Transverse colon (tissue), 4 donors: Measurements from ENCODE around the gene BCL11A. TPM values are rescaled to one million over a fixed set of nuclear protein-coding genes. Genes with fewer than 3 reads are reported as not detected.

Experiments
- DNase-seq: peaks from one replicate; pipeline ENCODE4 v3.0.0-alpha.2; 2019
- H3K27ac ChIP-seq, 4 donors: fragments of 200-600 bp; sonication (generic); 2 replicates each; pipeline ENCODE4 v1.5.1; 2016 to 2018; ENCODE audit warnings: inconsistent platforms in 4 of 4
- H3K27me3 ChIP-seq: fragments of 200-600 bp; sonication (generic); 2 replicates; pipeline ENCODE4 v1.5.1; 2017; ENCODE audit warnings: inconsistent platforms
- H3K36me3 ChIP-seq, 4 donors: fragments of 200-600 bp; sonication (generic); 2 replicates each; pipeline ENCODE4 v1.5.1; 2017 to 2019; ENCODE audit warnings: inconsistent platforms in 4 of 4
- H3K4me1 ChIP-seq, 4 donors: fragments of 200-600 bp; sonication (generic); 2 replicates each; pipeline ENCODE4 v1.5.1; 2017 to 2020; ENCODE audit warnings: inconsistent platforms in 4 of 4
- H3K4me3 ChIP-seq, 4 donors: fragments of 200-600 bp; sonication (generic); 1 replicate in 1 of 4; 2 replicates in 3 of 4; pipeline versions ENCODE4 v1.5.1 to v1.6.1; 2017 to 2019; ENCODE audit warnings: inconsistent platforms in 4 of 4
- H3K9me3 ChIP-seq, 2 donors: fragments of 200-600 bp; sonication (generic); 2 replicates each; pipeline ENCODE4 v1.5.1; 2017 to 2019; ENCODE audit warnings: inconsistent platforms in 2 of 2
- EP300 ChIP-seq: sonication (generic); formaldehyde crosslinking; IDR thresholded peaks from one replicate; pipeline ENCODE4 v1.6.1; 2017; ENCODE audit warnings: antibody characterized with exemption, low read depth
- POLR2A ChIP-seq: fragments of 450-650 bp; IDR thresholded peaks from one replicate; pipeline ENCODE4 v1.6.1; 2016; ENCODE audit warnings: antibody characterized with exemption, mild to moderate bottlenecking, moderate library complexity
- POLR2AphosphoS5 ChIP-seq, 3 donors: sonication (generic); formaldehyde crosslinking; IDR thresholded peaks; one replicate each; pipeline ENCODE4 v1.6.1; 2016; ENCODE audit warnings: antibody characterized with exemption in 3 of 3
- WGBS, 2 donors: methylation state at CpG; one replicate each; pipeline ENCODE4 v1.1.5; 2018; ENCODE audit warnings: low coverage in 1 of 2; 5-methylcytosine and 5-hydroxymethylcytosine counted together
- in situ Hi-C, 4 donors: fragments of 200-750 bp; cut with MboI; loops; one replicate each; pipeline versions ENCODE4 v1.15.0 to v1.15.1; 2017; ENCODE audit warnings: low sequenced_read_pairs in 3 of 4, low pct_ligation_motif_present in 1 of 4, low pct_unique_long_range_greater_than_20kb in 1 of 4
- intact Hi-C: fragments of 100-400 bp; cut with DNase I; formaldehyde crosslinking; loops from one replicate; pipeline ENCODE4 v1.15.1; 2023; ENCODE audit warnings: low total_unique reads
- total RNA-seq, 4 donors: library from RNA; depleted of rRNA; stranded (reverse); fragments of >200 nt; gene quantifications; one replicate each; pipeline ENCODE4 v1.1.0, GENCODE V29; 2016
- TF ChIP-seq, protein P1 (sequence below), 5 experiments: fragments of 200-600 bp in 3 of 5; fragments of 450-650 bp in 2 of 5; sonication (generic) in 3 of 5; IDR thresholded peaks; 1 replicate in 2 of 5; 2 replicates in 3 of 5; pipeline ENCODE4 v1.5.1; 2016 to 2017; ENCODE audit warnings: antibody characterized with exemption in 5 of 5, inconsistent platforms in 3 of 5, mild to moderate bottlenecking in 2 of 5, moderate library complexity in 1 of 5

BCL11A gene
- total RNA-seq, result 10 to 100 TPM; 11.3 to 38.1 (median 19.9) TPM

DNA sequence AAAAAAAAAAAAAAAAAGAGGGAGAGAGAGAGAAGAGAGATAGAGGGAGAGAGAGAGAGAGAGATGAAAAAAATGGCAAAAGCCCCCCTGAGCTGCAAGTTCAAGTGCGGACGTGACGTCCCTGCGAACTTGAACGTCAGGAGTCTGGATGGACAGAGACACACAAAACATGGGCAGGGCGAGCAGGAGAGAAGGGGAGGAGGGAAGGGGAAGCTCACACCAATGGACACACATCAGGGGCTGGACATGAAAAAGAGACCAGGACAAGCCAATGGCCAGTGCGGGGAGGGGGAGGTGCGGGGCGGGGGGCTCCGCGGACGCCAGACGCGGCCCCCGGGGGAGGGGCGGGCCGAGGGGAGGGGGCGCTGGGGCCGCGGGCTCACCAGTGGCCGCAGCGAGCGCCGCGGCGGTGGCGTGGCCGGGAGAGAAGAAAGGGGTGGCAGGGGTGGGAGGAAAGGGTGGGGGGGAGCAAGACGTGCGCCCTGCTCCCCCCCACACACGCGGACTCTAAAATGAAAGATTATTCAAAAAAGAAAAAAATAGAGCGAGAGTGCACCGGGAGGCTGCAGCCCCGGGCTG lies at the start of gene BCL11A:
Gene BCL11A, minus strand, starts transcription at position 160 of the 579 bp plus-strand sequence. CDS start 384 bp downstream, outside the sequence.
- Histone ChIP-seq H3K9me3 (no peaks in the 10 kb centered on the region), H3K27ac (peak within 1 kb of the TSS; percentile 84 to 88 (median 88)), H3K4me1 (peaks cover 0 to 61% (median 33%) of the 10 kb centered on the region in 4 donors), H3K36me3 (no peaks in the 10 kb centered on the region), H3K27me3 (peaks cover 61% of the 10 kb centered on the region), H3K4me3 (peak within 1 kb of the TSS; percentile 53 to 75 (median 68))
- WGBS, 2 donors, result 1 to 2% methylated on average over 13 to 33 of the region's 35 CpGs
- TF ChIP-seq POLR2AphosphoS5 (IDR thresholded peaks at IDR 0.05) (peak; percentile 75 to 84 (median 78)), POLR2A (peak; percentile 53), EP300 (no peak)
- TF ChIP-seq, protein P1, sequence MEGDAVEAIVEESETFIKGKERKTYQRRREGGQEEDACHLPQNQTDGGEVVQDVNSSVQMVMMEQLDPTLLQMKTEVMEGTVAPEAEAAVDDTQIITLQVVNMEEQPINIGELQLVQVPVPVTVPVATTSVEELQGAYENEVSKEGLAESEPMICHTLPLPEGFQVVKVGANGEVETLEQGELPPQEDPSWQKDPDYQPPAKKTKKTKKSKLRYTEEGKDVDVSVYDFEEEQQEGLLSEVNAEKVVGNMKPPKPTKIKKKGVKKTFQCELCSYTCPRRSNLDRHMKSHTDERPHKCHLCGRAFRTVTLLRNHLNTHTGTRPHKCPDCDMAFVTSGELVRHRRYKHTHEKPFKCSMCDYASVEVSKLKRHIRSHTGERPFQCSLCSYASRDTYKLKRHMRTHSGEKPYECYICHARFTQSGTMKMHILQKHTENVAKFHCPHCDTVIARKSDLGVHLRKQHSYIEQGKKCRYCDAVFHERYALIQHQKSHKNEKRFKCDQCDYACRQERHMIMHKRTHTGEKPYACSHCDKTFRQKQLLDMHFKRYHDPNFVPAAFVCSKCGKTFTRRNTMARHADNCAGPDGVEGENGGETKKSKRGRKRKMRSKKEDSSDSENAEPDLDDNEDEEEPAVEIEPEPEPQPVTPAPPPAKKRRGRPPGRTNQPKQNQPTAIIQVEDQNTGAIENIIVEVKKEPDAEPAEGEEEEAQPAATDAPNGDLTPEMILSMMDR (IDR thresholded peaks at IDR 0.05), result no peak
- intact Hi-C loops (loop anchor here (10.0 kb wide), 2 partner anchors 1249 to 1519 kb away; no protein-coding TSS in a partner anchor), in situ Hi-C loops (loop anchor here in 2 of 4 donors (25.0 kb wide), 3 partner anchors 1116 to 1516 kb away; no protein-coding TSS in a partner anchor)
- peak; percentile 80 for DNase-seq

DNA sequence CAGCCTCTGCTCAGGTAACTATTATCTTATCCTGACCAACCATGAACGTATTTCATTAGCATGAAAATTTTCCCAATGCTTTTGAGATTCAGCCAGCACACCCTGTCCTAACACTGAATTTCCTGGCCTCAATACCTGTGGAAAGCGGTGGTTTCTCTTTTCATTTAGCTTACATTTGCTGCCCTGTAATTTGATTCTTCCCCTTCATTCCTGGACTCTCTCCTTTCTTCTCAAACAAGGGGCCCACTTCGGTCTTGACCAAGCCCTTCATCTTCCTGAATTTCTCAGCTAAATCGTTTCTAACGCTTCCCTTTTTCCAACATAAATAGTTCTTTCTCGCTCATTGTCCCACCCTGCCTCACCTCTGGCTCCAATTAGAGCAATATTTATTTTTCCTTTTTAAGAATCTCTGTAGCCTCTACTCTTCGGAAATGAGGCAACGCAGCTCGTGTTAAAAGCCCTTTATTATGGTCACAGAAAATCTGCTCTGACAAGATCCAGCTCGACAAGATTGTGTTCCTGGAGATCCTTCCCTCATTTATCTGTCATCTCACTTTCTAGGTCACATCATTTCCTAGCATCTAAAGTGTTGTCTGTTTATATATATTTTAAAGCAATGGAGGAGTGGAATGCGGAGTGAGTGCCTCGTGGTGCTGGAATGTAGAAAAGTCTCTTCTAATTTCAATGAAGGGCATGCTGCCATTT lies 49.5 kb upstream of the BCL11A start:
- no peak overlapping the region for H3K4me3 ChIP-seq
- no peaks in the 10 kb centered on the region for H3K27me3 ChIP-seq
- no peak for DNase-seq
- H3K4me1 ChIP-seq, result no peaks in the 10 kb centered on the region
- WGBS, 2 donors, result 62 to 73% methylated on average over 12 of the region's 12 CpGs
- H3K9me3 ChIP-seq, result no peaks in the 10 kb centered on the region
- H3K27ac ChIP-seq, result no peak overlapping the region
- intact Hi-C loops, result no loop called here
- in situ Hi-C loops, result loop anchor here in 1 of 4 donors (25.0 kb wide), 1 partner anchor 1841 kb away; no protein-coding TSS in a partner anchor
- TF ChIP-seq POLR2A, result no peak
- TF ChIP-seq EP300, result no peak
- TF ChIP-seq POLR2AphosphoS5 (IDR thresholded peaks at IDR 0.05), result no peak
- TF ChIP-seq, protein P1 (IDR thresholded peaks at IDR 0.05), result no peak
- H3K36me3 ChIP-seq, result no peaks in the 10 kb centered on the region

DNA sequence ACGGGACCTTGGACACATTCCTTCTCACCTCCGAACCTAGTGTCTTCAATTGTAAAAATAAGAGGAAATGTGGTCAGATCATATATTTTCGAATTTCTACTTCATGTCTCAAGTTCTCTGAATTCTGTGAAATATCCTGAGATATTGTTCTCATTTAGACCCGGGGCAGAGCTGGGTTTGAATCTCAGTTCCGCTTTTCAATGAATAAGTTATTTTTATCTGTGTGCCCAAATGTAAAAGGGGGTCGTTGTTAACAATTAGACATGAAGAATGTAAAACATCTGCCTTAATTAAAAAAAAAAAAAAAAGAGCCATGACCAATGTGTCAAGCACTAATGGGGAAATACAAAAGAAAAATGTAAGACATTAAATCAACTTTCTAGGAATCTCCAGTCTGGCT lies 48.9 kb upstream of the BCL11A start:
- H3K4me1 ChIP-seq, result no peaks in the 10 kb centered on the region
- H3K27ac ChIP-seq, result no peak overlapping the region
- H3K36me3 ChIP-seq, result no peaks in the 10 kb centered on the region
- H3K9me3 ChIP-seq, result no peaks in the 10 kb centered on the region
- intact Hi-C loops (no loop called here), in situ Hi-C loops (loop anchor here in 1 of 4 donors (25.0 kb wide), 1 partner anchor 1840 kb away; no protein-coding TSS in a partner anchor)
- no peaks in the 10 kb centered on the region for H3K27me3 ChIP-seq
- WGBS, 2 donors, result 72 to 82% methylated on average over 6 of the region's 6 CpGs
- H3K4me3 ChIP-seq, result no peak overlapping the region
- no peak for TF ChIP-seq POLR2AphosphoS5 (IDR thresholded peaks at IDR 0.05)
- TF ChIP-seq EP300, result no peak
- no peak for DNase-seq

DNA sequence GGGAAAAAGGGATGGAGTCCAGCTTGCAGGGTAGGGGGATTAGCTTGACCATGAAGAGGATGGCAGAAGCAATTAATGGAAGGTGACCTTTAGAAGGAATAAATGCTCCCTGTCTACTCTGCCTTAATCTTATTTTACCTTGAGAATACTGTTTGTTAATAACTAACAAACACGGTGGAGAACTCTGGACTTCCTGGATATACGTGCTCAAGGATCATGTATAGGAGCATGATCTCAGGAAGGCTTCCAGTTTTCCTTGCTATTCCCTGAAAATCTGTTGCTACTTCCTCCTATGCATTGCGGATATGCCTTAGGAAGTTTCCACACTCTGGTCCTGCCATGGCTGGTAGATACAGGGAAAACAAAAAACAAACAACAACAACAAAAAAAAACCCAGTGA lies 44.8 kb upstream of the BCL11A start:
- no peaks in the 10 kb centered on the region for H3K36me3 ChIP-seq
- in situ Hi-C loops (loop anchor here in 3 of 4 donors (25.0 kb wide), 4 partner anchors 1311 to 1836 kb away; no protein-coding TSS in a partner anchor), intact Hi-C loops (no loop called here)
- no peak for DNase-seq
- no peaks in the 10 kb centered on the region for H3K9me3 ChIP-seq
- no peak overlapping the region for H3K27ac ChIP-seq
- WGBS, 2 donors, result 64 to 70% methylated on average over 2 to 3 of the region's 3 CpGs
- no peak overlapping the region for H3K4me3 ChIP-seq
- TF ChIP-seq POLR2A (no peak), EP300 (no peak), POLR2AphosphoS5 (IDR thresholded peaks at IDR 0.05) (no peak)
- TF ChIP-seq, protein P1 (IDR thresholded peaks at IDR 0.05), result no peak
- H3K4me1 ChIP-seq, result no peaks in the 10 kb centered on the region
- H3K27me3 ChIP-seq, result no peaks in the 10 kb centered on the region
